GM19193 (cell line): ENCODE data around the gene PARP12.

ENCODE experiments used
- POLR2A ChIP-seq: IDR thresholded peaks from 4 replicates; pipeline ENCODE4 v1.6.1; 2011; ENCODE audit not compliant: insufficient read depth, insufficient read length; ENCODE audit errors: extremely low read depth

PARP12 gene

DNA sequence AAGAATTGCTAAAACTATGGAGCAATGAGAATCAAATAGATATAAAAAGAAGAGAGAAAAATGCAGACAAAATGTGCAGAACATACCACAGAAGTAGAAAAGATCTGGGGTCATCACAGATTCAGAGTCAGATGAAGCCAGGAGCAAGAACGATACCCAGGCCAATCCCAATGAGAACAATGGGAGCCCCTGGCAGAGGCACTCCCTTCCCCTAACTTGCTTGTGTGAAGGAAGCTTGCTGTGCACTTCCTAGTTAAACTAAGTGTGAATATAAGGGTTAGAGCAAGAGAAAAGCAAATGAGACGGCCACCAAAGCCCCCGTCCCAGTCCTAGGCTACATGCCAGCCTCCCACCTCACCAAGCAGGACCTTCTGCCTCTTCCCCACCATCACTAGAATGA lies 12.7 kb downstream of the PARP12 start:
- no peak for TF ChIP-seq POLR2A

DNA sequence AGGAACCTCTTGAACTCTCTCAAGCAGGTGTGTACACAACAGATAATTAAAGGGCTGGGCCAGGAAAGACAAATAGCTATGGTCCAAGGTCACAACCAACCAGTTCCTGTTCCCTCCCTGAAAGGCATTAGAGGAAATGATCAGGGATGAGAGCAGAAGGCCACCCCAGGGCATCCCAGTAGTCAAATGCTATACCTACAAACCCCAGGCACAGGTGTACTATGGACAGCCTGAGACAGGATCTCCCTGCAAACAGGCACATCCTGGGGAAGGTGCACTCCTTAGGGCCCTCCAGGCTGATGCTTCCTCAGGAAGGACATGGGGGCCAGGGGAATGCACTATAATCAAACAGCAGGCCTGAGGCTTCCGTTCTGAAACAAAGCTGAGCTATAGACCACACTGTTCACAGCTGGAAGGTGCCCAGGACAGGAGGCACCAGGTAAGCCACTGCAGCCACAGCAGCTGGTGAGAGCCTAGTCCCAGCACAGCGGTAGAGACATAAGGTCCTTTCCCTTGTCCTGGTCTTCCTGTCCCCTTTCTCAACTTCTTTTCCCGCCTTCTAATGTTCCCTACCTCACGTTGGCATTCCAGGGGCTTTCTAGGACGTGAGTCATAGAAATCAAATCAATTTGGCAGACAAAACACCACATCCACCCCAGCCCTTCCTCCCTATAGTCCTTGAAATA lies 13.3 kb downstream of the PARP12 start:
- TF ChIP-seq POLR2A, result no peak

DNA sequence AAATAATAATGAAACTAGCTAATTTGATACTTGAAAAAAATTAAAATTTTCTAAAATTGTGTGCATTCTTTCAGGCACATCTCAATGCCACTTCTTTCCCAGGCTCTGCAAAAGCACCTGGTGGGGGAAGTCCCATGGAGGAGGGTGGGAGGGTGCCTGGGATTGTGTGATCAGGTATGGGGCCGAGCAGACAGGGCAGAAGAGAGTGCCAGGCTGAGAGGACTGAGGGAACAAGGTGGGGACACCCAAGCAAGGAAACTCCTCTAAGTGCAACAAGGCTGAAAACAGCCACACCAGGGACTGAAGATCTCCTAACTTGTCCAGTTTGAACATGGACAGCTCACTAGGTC lies 13.8 kb downstream of the PARP12 start:
- TF ChIP-seq POLR2A, result no peak

DNA sequence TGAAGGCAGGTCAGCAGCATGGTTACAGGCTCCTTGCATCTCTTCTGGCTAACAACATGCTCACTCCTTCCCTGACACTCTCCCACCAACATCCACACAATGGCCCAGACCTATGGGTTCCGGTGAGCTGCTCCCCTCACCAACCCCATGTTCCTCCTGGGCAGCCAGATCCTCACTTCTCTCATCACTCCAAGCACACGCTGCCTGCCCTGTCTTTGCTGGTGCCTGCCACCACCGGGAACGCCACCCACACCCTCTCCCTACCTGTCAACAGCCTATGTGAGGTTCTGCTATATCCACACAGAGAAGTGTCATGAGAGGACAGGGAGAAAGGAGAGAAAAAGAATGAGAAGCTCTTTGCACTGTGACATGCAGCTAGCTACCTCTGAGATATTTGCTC lies 14.6 kb downstream of the PARP12 start:
- no peak for TF ChIP-seq POLR2A

DNA sequence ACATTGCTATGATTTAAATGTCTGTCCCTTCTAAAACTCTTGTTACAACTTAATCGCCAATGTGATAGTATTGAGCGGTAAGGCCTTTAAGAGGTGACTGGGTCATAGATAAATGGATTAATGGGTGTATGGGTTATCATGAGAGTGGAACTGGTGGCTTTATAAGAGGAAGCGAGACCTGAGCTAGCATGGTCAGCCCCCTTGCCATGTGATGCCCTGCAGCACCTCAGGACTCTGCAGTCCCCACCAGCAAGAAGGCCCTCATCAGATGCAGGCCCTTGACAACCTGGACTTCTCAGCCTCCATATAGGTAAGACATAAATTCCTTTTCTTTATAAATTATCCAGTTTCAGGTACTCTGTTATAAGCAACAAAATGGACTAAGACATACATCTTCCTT lies 15.6 kb downstream of the PARP12 start:
- TF ChIP-seq POLR2A, result no peak

DNA sequence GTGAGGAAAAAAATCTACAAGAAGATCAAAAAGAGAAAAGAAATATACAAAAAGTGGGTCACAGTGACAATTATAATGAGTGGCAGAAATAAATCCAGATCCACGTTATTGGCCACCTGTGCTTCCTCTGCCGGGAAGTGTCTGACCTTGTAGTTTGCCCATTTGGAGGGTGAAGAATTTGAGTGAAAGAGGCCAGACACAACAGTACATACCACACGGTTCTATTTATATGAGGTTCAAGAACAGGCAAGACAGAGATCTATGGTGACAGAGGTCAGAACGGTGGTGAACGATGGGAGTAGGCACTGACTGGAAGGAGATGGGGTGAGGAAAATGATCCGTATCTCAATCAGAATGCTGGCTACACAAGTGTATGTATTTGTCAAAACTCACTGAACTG lies 17.1 kb downstream of the PARP12 start:
- TF ChIP-seq POLR2A, result no peak

DNA sequence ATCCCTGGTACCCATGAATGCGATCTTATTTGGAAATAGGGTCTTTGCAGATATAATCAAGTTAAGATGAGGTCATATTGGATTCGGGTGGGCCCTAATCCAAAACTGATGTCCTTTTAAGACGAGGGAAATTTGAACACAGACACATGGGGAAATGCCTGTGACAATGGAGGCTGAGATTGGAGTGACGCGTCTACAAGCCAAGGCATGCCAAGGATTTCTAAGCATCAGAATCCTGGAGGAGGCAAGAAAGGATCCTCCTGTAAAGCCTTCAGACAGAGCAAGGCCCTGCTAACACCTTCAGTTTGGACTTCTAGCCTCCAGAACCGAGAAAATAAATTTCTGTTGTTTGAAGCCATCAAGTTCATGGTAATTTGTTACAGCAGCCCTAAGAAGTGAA lies 18.5 kb downstream of the PARP12 start:
- TF ChIP-seq POLR2A, result no peak

DNA sequence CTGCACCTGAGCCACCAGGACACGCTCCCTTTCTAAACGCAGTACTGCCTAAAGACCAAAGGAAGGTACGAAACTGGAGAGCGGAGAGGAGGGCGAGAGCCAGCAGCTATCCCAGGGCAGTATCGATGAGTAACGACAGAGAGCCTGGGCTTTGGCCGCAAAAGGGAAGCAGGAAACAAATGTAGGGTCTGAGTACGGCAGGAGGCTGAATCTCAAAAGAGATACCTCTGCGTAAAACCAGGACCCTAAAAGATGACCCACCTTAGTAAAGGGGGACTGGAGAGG lies 20.4 kb downstream of the PARP12 start:
- no peak for TF ChIP-seq POLR2A

DNA sequence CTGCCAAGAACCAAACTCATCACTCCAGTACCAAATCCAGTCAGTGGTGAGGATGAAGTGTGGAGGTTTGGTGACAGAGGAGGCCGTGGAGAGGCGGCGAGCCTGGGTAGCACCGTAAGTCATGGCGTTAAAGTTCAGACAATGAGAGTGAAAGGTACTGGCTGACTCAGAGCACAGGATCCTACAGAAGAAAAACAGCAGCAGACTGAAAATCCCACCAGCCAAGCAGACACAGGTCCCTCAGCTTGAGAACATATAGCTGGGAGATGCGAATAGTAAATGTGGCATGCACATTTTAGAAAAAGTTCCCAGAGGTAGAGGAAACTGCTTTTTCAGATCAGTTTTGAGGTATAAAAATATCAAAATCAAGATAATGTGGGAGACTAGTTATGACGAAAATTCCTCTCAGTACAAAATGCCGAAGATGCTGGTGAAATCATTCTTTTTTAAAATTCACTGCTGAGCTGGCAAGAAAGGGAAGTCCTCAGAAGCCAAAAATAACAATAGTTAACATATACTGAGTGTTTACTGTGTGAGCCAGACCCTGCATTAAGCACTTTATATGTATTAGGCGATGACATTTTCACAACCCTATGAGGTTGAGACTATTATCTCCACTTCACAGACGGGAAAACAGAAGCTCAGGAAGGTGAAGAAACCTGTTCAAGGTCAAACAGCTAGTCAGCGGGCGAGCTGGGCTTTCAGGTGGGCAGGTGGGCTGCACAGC lies 20.9 kb downstream of the PARP12 start:
- no peak for TF ChIP-seq POLR2A

DNA sequence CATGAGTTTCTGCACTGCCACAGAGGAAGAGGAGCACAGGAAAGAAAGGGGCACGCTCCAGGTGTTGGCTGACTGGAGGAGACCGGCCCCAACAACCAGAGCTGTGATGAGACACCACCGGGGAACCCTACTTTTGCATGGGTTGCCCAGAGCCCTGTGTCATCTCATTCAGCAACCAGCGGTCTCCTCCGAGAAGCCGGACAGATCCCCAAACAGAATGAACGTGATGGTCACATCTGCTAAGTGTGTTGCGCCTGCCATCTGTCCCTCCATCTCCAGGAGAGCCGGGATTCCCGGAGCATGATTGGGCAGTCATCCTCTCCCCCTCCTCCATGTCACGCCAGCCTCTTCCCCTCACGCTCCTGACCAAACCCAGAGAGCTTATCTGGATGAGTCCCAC lies 22.9 kb downstream of the PARP12 start:
- no peak for TF ChIP-seq POLR2A

DNA sequence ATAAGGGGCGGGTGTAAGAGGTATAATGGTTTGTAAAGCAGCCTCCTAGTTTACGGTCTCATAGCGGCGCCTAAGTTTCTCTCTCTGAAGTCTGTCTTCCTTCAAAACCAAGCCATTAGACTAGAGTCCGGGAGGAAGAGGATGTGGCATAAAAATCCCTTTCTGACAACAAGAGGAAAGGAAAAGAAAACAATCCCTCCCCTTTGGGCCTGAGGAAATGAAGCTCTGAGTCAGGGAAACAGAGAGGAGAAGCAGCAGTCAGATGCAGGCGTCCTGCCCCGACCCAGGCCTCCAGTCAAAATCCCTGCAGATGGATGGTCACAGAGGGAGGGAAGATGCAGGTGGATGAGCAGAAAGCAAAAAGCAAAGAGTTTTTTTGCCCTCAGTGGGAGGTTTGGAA lies 23.7 kb downstream of the PARP12 start:
- TF ChIP-seq POLR2A, result no peak

DNA sequence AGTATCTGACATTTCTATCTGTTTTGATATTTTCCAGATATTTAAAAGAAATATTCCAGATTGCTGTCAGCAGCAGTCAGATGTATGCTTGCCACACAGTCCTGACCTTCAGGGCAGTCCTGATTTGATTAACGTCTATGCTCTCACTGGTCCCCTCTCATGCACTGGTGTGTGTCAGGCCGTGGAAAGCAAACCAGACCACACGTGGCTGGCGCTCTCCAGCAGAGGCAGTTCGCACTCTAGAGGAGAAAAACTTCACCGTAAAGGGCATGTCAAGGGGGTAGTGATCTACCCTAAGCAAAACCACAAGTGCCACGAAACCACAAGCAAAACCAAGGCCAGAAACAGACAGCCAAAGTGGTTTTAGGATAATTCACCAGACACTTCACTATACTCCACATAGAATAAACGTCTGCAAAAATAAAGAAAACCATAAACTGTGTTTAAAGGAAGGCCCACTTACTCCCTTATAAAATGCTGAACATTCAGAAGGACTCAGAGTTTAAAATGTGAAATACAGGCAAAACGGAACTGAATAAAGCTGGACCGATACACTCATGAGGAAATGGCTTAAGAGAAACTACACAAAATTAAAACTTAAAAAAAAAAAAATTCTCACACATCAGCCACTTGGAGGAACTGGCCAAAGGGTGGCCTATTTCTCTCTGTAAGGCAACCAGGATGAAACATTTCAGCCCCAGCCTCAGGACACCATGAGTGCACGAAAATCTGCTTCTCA lies 26.4 kb downstream of the PARP12 start:
- no peak for TF ChIP-seq POLR2A

DNA sequence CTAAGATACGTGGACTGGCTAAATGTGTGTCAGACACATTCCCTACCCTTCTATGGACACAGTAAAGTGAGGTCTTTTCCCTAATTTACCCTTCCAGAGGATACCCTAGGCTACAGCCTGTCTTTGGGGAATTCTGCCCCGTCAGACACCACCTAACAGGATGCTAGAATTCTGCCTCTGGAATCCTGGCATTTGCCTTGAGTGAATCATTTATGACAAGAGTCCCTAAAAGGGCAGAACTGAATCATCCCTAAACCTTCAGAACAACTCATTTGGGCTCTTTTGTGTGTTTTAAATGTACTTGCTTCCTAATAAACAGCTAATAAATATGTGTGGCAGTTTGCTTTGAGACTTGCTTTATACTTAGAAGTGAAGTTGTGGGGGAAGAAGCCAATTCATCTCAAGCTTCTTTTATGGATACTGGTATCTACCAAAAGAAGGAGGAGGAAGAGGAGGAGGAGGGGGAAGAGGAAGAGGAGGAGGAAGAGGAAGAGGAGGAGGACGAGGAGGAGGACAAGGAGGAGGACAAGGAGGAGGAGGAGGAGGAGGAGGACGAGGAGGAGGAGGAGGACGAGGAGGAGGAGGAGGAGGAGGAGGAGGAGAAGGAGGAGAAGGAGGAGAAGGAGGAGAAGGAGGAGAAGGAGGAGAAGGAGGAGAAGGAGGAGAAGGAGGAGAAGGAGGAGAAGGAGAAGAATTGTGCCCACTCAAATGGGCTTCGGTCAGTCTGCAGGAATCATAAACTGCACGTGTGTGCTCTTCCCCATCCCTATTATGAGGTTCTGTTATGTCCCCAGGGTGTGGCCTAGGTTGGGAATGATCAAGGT lies 27.1 kb downstream of the PARP12 start:
- no peak for TF ChIP-seq POLR2A

DNA sequence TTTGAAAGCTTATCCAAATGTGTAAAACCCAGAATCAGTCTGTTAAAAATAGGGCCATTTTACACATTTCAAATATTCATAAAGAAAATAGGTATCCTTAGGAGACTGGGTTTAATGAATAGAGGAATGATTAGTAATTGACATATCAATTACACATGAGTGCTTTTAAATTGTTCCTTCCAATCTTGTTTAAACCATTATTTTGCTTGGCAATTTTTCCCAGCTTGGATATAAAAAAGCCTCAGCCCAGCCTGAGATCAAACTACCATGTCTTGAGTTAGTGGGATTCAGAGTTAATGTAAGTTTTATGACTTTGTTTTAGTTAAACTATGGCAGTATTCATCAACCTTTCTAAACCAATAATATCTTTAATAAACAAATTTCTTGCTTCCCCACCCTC lies 28.3 kb downstream of the PARP12 start:
- TF ChIP-seq POLR2A, result no peak

DNA sequence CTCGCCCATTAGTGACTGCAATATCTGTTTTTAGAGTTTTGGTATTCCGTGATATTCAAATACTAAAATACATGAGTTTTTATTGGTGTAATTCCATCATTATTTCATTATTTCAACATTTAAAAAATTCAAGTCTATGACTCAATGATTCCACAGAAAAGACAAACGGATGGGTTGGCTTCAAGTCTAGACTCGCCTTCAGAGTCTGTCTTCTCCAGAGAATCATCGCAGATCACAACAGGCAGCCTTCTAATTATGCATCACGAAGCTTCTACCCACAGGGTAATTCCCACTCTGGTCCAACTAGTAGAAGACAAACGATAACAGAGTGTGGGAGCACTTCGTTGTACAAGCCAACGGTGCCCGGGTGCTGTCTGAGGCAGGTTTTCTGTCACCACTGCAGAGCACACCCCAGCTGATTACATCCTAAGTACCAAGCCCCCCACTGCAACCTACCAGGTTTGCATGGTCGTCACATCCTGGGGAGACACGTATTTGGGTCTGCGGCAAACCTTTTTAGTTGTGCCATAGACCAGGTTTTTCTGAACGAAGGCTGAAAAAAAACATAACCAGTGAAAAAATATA lies 28.9 kb downstream of the PARP12 start:
- no peak for TF ChIP-seq POLR2A
